ENCODE measurements around the gene MMAB. TPM values are rescaled to one million over a fixed set of nuclear protein-coding genes. Genes with fewer than 3 reads are reported as not detected.

The MMAB gene
- total and polyA plus RNA-seq, 2 of the 13 experiments (the other 11 are each of a cell fraction or from before 2014, with no cell fraction given): 26.1 to 77.3 TPM

GRCh38 chr12:109608793-109609192, 35.5 kb upstream of the MMAB start:
- Histone ChIP-seq H3K4me3 (replicated peaks in 1 of 3; ENCODE audit: insufficient read depth in 1 of 3, low read depth in 2 of 3, low read length in 3 of 3) (no peak overlapping the region), H3K4me2 (ENCODE audit: low read depth, low read length) (no peak overlapping the region), H3K9ac (ENCODE audit: insufficient read depth, low read depth, low read length) (no peak overlapping the region), H3K79me2 (ENCODE audit: insufficient read depth, low read length) (no peaks in the 10 kb centered on the region), H3K9me3 (ENCODE audit: low read length) (no peaks in the 10 kb centered on the region), H3K36me3 (replicated peaks in 1 of 2; ENCODE audit: control insufficient read depth in 1 of 2, insufficient read depth in 2 of 2, low read length in 2 of 2) (no peaks in the 10 kb centered on the region), H3K27me3 (ENCODE audit: control insufficient read depth in 1 of 2, insufficient read depth in 2 of 2, low read length in 2 of 2) (peaks cover 4 to 14% of the 10 kb centered on the region in 2 experiments; a peak in 4 of 5 replicates), H2AFZ (ENCODE audit: low read length) (no peak overlapping the region), H4K20me1 (ENCODE audit: insufficient read depth, low read length) (no peaks in the 10 kb centered on the region), H3K4me1 (ENCODE audit: insufficient read depth, low read length) (peaks cover 40% of the 10 kb centered on the region), H3K27ac (ENCODE audit: extremely low read length, insufficient read depth, low read length) (no peak overlapping the region)
- POLR2A ChIA-PET: no interaction called here
- TF ChIP-seq FOSL1 (CRISPR knock-in tag; IDR thresholded peaks at IDR 0.05; ENCODE audit: borderline replicate concordance) (no peak), CREB1 (IDR thresholded peaks at IDR 0.05) (0 out of 2 replicates have a peak, but pooled peaks have one; percentile 5), CREB1 (CRISPR knock-in tag; IDR thresholded peaks at IDR 0.05) (no peak)
- in situ Hi-C loops (cut with HindIII; ENCODE audit: extremely low pct_ligation_motif_present, low pct_unique_long_range_greater_than_20kb): no loop called here
- intact Hi-C loops (cut with micrococcal nuclease; ENCODE audit: unreplicated experiment): no loop called here
- CTCF ChIA-PET (ENCODE audit: low intra/inter-chr PET ratio, low total read pairs): no interaction called here
- ATAC-seq (no peak), DNase-seq (ENCODE audit: low spot score) (no peak), FAIRE-seq (no peak)
- WGBS (ENCODE audit: low lambda C conversion rate): 16% methylated on average over 1 of the region's 3 CpGs
- no TSS peak for BruUV-seq (replicated peaks)

GRCh38 chr12:109608270-109608669, 35.0 kb upstream of the MMAB start:
- no CpG with 5 or more reads among the region's 4 CpGs for WGBS (ENCODE audit: low lambda C conversion rate)
- BruUV-seq (replicated peaks): no TSS peak
- H3K4me1 ChIP-seq (ENCODE audit: insufficient read depth, low read length): peaks cover 40% of the 10 kb centered on the region
- no peak for TF ChIP-seq GTF3A (CRISPR knock-in tag; conservative IDR thresholded peaks at IDR 0.05)
- no peak for TF ChIP-seq STAT5B (CRISPR knock-in tag; IDR thresholded peaks at IDR 0.05)
- no peak for TF ChIP-seq TBX3 (IDR thresholded peaks at IDR 0.05; ENCODE audit: borderline replicate concordance)
- TF ChIP-seq ARHGAP35 (CRISPR knock-in tag; IDR thresholded peaks at IDR 0.05; ENCODE audit: borderline replicate concordance): no peak
- TF ChIP-seq REXO4 (CRISPR knock-in tag; IDR thresholded peaks at IDR 0.05; ENCODE audit: borderline replicate concordance): no peak
- TF ChIP-seq ZBED4 (CRISPR knock-in tag; IDR thresholded peaks at IDR 0.05; ENCODE audit: borderline replicate concordance): no peak
- TF ChIP-seq BRCA1 (CRISPR knock-in tag; IDR thresholded peaks at IDR 0.05): no peak
- TF ChIP-seq FOXJ3 (CRISPR knock-in tag; IDR thresholded peaks at IDR 0.05; ENCODE audit: borderline replicate concordance): no peak
- TF ChIP-seq CCAR2 (optimal IDR thresholded peaks at IDR 0.05; ENCODE audit: low read depth, low read length): no peak
- TF ChIP-seq GABPA (IDR thresholded peaks at IDR 0.05; ENCODE audit: low read depth, low read length): no peak
- TF ChIP-seq GABPA (CRISPR knock-in tag; IDR thresholded peaks at IDR 0.05; ENCODE audit: low read depth): no peak
- TF ChIP-seq GATAD2A (CRISPR knock-in tag; IDR thresholded peaks at IDR 0.05): no peak
- TF ChIP-seq ZC3H4 (CRISPR knock-in tag; IDR thresholded peaks at IDR 0.05; ENCODE audit: borderline replicate concordance): no peak
- TF ChIP-seq ZNF124 (CRISPR knock-in tag; IDR thresholded peaks at IDR 0.05): no peak

More at GRCh38 chr12:109608270-109608669, 35.0 kb upstream of the MMAB start:
- Histone ChIP-seq H2AFZ (ENCODE audit: low read length) (no peak overlapping the region), H3K9me3 (ENCODE audit: low read length) (no peaks in the 10 kb centered on the region), H3K4me3 (replicated peaks in 1 of 3; ENCODE audit: insufficient read depth in 1 of 3, low read depth in 2 of 3, low read length in 3 of 3) (no peak overlapping the region), H3K27me3 (ENCODE audit: control insufficient read depth in 1 of 2, insufficient read depth in 2 of 2, low read length in 2 of 2) (peaks cover 4 to 9% of the 10 kb centered on the region in 2 experiments; a peak in 4 of 5 replicates), H3K9ac (ENCODE audit: insufficient read depth, low read depth, low read length) (no peak overlapping the region), H3K79me2 (ENCODE audit: insufficient read depth, low read length) (no peaks in the 10 kb centered on the region), H3K4me2 (ENCODE audit: low read depth, low read length) (no peak overlapping the region), H4K20me1 (ENCODE audit: insufficient read depth, low read length) (no peaks in the 10 kb centered on the region), H3K27ac (ENCODE audit: extremely low read length, insufficient read depth, low read length) (no peak overlapping the region), H3K36me3 (replicated peaks in 1 of 2; ENCODE audit: control insufficient read depth in 1 of 2, insufficient read depth in 2 of 2, low read length in 2 of 2) (no peaks in the 10 kb centered on the region)
- in situ Hi-C loops (cut with HindIII; ENCODE audit: extremely low pct_ligation_motif_present, low pct_unique_long_range_greater_than_20kb) (no loop called here), intact Hi-C loops (cut with micrococcal nuclease; ENCODE audit: unreplicated experiment) (no loop called here)
- no peak for FAIRE-seq
- CTCF ChIA-PET (ENCODE audit: low intra/inter-chr PET ratio, low total read pairs): no interaction called here
- no peak for ATAC-seq
- POLR2A ChIA-PET: no interaction called here
- DNase-seq (ENCODE audit: low spot score): no peak

Data from HepG2 (cell line).